OCI-LY7 (cell line): Measurements from ENCODE around the gene DISP2. TPM values are rescaled to one million over a fixed set of nuclear protein-coding genes. Genes with fewer than 3 reads are reported as not detected.

Experiments used
- Bru-seq: library from RNA; stranded (reverse); fragments of 400-500 nt; gene quantifications from one replicate; lab custom pipeline; 2021; lab: Mats Ljungman, UMichigan
- BruChase-seq, 2 experiments: library from RNA; stranded (reverse); fragments of 400-500 nt; gene quantifications; one replicate each; lab custom pipeline; 2021; lab: Mats Ljungman, UMichigan
- BruUV-seq: library from RNA; stranded (reverse); fragments of 400-500 nt; replicated peaks from 2 replicates; lab custom pipeline; 2021; lab: Mats Ljungman, UMichigan
- CTCF ChIA-PET: fragments of 300-600 bp; sonication (Branson Sonifier 250); formaldehyde crosslinking; loops from one replicate; lab custom pipeline; 2022; ENCODE audit warnings: antibody characterized with exemption; ENCODE audit not compliant: unreplicated experiment; lab: Charles Lee
- POLR2A ChIA-PET: fragments of 300-600 bp; sonication (Branson Sonifier 250); formaldehyde crosslinking; loops from one replicate; lab custom pipeline; 2022; ENCODE audit warnings: antibody characterized with exemption; lab: Charles Lee
- DNase-seq: peaks from one replicate; pipeline ENCODE4 v3.0.0-alpha.2; 2015; ENCODE audit warnings: low spot score
- H2AFZ ChIP-seq: fragments of 200-600 bp; sonication (generic), shearing (Covaris generic); 2 replicates; pipeline ENCODE4 v1.6.1; 2014; ENCODE audit warnings: mild to moderate bottlenecking, antibody characterized with exemption, low read length, moderate library complexity
- H3K27ac ChIP-seq: fragments of 200-600 bp; sonication (generic); 2 replicates; pipeline ENCODE4 v1.5.1; 2014; ENCODE audit warnings: mixed run types, low read depth, mild to moderate bottlenecking, moderate library complexity, low read length, inconsistent platforms; ENCODE audit not compliant: poor library complexity, severe bottlenecking
- H3K36me3 ChIP-seq: fragments of 200-600 bp; sonication (generic); 2 replicates; pipeline ENCODE4 v1.6.1; 2014; ENCODE audit warnings: mild to moderate bottlenecking, antibody characterized with exemption, low read length, moderate library complexity, mixed read lengths; ENCODE audit not compliant: insufficient read depth
- H3K4me1 ChIP-seq: fragments of 200-600 bp; sonication (generic); 2 replicates; pipeline ENCODE4 v1.5.1; 2014; ENCODE audit warnings: mild to moderate bottlenecking, low read length; ENCODE audit not compliant: insufficient read depth, poor library complexity, severe bottlenecking
- H3K4me2 ChIP-seq: fragments of 200-600 bp; sonication (generic); 2 replicates; pipeline ENCODE4 v1.6.1; 2014; ENCODE audit warnings: mild to moderate bottlenecking, low read length
- H3K4me3 ChIP-seq: fragments of 200-600 bp; sonication (generic); 2 replicates; pipeline ENCODE4 v1.5.1; 2014; ENCODE audit warnings: mild to moderate bottlenecking, low read depth, low read length; ENCODE audit not compliant: poor library complexity, severe bottlenecking
- H3K79me2 ChIP-seq: fragments of 200-600 bp; sonication (generic); 2 replicates; pipeline ENCODE4 v1.6.1; 2016; ENCODE audit warnings: low read depth, mild to moderate bottlenecking, low read length, moderate library complexity, mixed read lengths; ENCODE audit not compliant: insufficient read depth
- H3K9me2 ChIP-seq: fragments of 200-600 bp; sonication (generic); 2 replicates; pipeline ENCODE4 v1.6.1; 2016; ENCODE audit warnings: mild to moderate bottlenecking, low read length, mixed read lengths; ENCODE audit not compliant: insufficient read depth
- H3K9me3 ChIP-seq: fragments of 200-600 bp; sonication (generic); 2 replicates; pipeline ENCODE4 v1.6.1; 2014; ENCODE audit warnings: mild to moderate bottlenecking, mixed run types, low read length, mixed read lengths
- H4K20me1 ChIP-seq: fragments of 200-600 bp; sonication (generic); 2 replicates; pipeline ENCODE4 v1.6.1; 2014; ENCODE audit warnings: mild to moderate bottlenecking, antibody characterized with exemption, low read length, moderate library complexity, mixed read lengths; ENCODE audit not compliant: insufficient read depth
- CTCF ChIP-seq: fragments of 200-600 bp; sonication (generic); conservative IDR thresholded peaks from 2 replicates; pipeline ENCODE4 v1.5.1; 2014; ENCODE audit warnings: mild to moderate bottlenecking, antibody characterized with exemption, low read length, moderate library complexity, mixed read lengths
- EZH2phosphoT487 ChIP-seq: fragments of 200-600 bp; sonication (generic); IDR thresholded peaks from 2 replicates; pipeline ENCODE4 v1.6.1; 2018; ENCODE audit warnings: low read depth, borderline replicate concordance, mild to moderate bottlenecking, mixed run types, antibody characterized with exemption, low read length, moderate library complexity, mixed read lengths
- intact Hi-C: fragments of 100-400 bp; cut with micrococcal nuclease; formaldehyde crosslinking; loops from one replicate; pipeline ENCODE4 v1.10.0; 2022; ENCODE audit not compliant: unreplicated experiment
- long read RNA-seq: library from polyadenylated mRNA; stranded (forward); transcript quantifications from one replicate; pipeline ENCODE4 v2.0.0, GENCODE V29; 2022
- total RNA-seq, 2 experiments: library from RNA; depleted of rRNA in 1 of 2; stranded (reverse); fragments of >200 nt in 1 of 2; shearing (Covaris generic) in 1 of 2; gene quantifications; 2 replicates each; pipeline ENCODE4 v1.2.3, GENCODE V29; 2014 to 2022

DISP2 gene
- total RNA-seq (2014; rRNA removed; shearing (Covaris generic)) = 0.03 and 0.08 TPM in 2 replicates
- total RNA-seq (2022) = 0.25 and 0.26 TPM in 2 replicates
- Bru-seq, nascent RNA = percentile 20 among the genes with signal in this experiment
- percentile 18 among the genes with signal in this experiment for BruChase-seq, experiment 1, labeled RNA remaining after a 6-hour chase
- percentile 21 among the genes with signal in this experiment for BruChase-seq, experiment 2, labeled RNA remaining after a 2-hour chase
- long read RNA-seq, partial matches to known transcripts = 0 of 1 reads
- long read RNA-seq, other reads (novel, unspliced or antisense) = 1 of 1 reads

GRCh38 chr15:40357723-40358470, at the start of gene DISP2:
TSS of gene DISP2 (plus strand) at chr15:40358219. CDS start at chr15:40358322, 103 bp downstream.
- Histone ChIP-seq H3K9me3 (no peaks in the 10 kb centered on the region), H2AFZ (peak within 1 kb of the TSS; percentile 74), H3K4me2 (peak within 1 kb of the TSS; percentile 96), H3K36me3 (no peaks in the 10 kb centered on the region), H3K79me2 (no peaks in the 10 kb centered on the region), H3K4me1 (peaks cover 11% of the 10 kb centered on the region), H3K27ac (no peak within 1 kb of the TSS), H3K9me2 (no peaks in the 10 kb centered on the region), H4K20me1 (no peaks in the 10 kb centered on the region), H3K4me3 (peak within 1 kb of the TSS; percentile 80)
- ChIA-PET CTCF (interaction anchor here (0.7 kb wide), 1 partner anchor 49 kb away, joined by 3 read pairs; no protein-coding TSS in a partner anchor), POLR2A (interaction anchor here (0.9 to 1.2 kb wide), 2 partner anchors 14 to 25 kb away, joined by 3 to 4 read pairs; partner anchors contain the start of gene KNSTRN)
- intact Hi-C loops = no loop called here
- no peak for TF ChIP-seq EZH2phosphoT487
- no peak for TF ChIP-seq CTCF
- peak; percentile 91 for DNase-seq
- BruUV-seq = no TSS peak

GRCh38 chr15:40309344-40309862, 48.6 kb upstream of the DISP2 start:
- TF ChIP-seq EZH2phosphoT487 (no peak), CTCF (no peak)
- intact Hi-C loops = no loop called here
- CTCF ChIA-PET = interaction anchor here (0.5 to 1.1 kb wide), 2 partner anchors 29 to 30 kb away, joined by 3 read pairs; no protein-coding TSS in a partner anchor
- no TSS peak for BruUV-seq
- Histone ChIP-seq H3K79me2 (no peaks in the 10 kb centered on the region), H3K4me2 (no peak overlapping the region), H2AFZ (no peak overlapping the region), H3K9me2 (no peaks in the 10 kb centered on the region), H3K27ac (no peak overlapping the region), H3K4me1 (no peaks in the 10 kb centered on the region), H3K36me3 (no peaks in the 10 kb centered on the region), H3K9me3 (no peaks in the 10 kb centered on the region), H3K4me3 (no peak overlapping the region), H4K20me1 (no peaks in the 10 kb centered on the region)
- POLR2A ChIA-PET = interaction anchor here (0.7 to 1.3 kb wide), 2 partner anchors 15 to 23 kb away, joined by 3 to 4 read pairs; no protein-coding TSS in a partner anchor
- no peak for DNase-seq
